Neuronal stem cell (in vitro differentiated cells): ENCODE data around the gene IPO13.
A peak's percentile ranks its signal among the peaks of the same experiment; 100 is the strongest.

ENCODE experiments used
- DNase-seq: peaks from one replicate; pipeline ENCODE4 v3.0.0-alpha.2; 2013; ENCODE audit warnings: low spot score
- H2AFZ ChIP-seq: one replicate; pipeline ENCODE4 v1.6.1; 2013; ENCODE audit warnings: mild to moderate bottlenecking, low read length, inconsistent platforms
- H2AK5ac ChIP-seq: 2 replicates; pipeline ENCODE4 v1.6.1; 2013; ENCODE audit warnings: low read depth, mild to moderate bottlenecking, inconsistent platforms, low read length, moderate library complexity, mixed read lengths
- H2BK120ac ChIP-seq: 2 replicates; pipeline ENCODE4 v1.6.1; 2013; ENCODE audit warnings: low read depth, mild to moderate bottlenecking, inconsistent platforms, low read length, moderate library complexity, mixed read lengths
- H2BK12ac ChIP-seq: one replicate; pipeline ENCODE4 v1.6.1; 2013; ENCODE audit warnings: low read length, inconsistent platforms
- H2BK15ac ChIP-seq: 2 replicates; pipeline ENCODE4 v1.6.1; 2013; ENCODE audit warnings: mild to moderate bottlenecking, low read length, inconsistent platforms, mixed read lengths
- H2BK5ac ChIP-seq: one replicate; pipeline ENCODE4 v1.6.1; 2013; ENCODE audit warnings: inconsistent platforms, mild to moderate bottlenecking, low read length, moderate library complexity
- H3K14ac ChIP-seq: one replicate; pipeline ENCODE4 v1.6.1; 2013; ENCODE audit warnings: low read length, inconsistent platforms
- H3K18ac ChIP-seq: 2 replicates; pipeline ENCODE4 v1.6.1; 2013; ENCODE audit warnings: low read length, inconsistent platforms
- H3K23ac ChIP-seq: 2 replicates; pipeline ENCODE4 v1.6.1; 2013; ENCODE audit warnings: low read depth, mild to moderate bottlenecking, mixed read lengths, low read length, inconsistent platforms; ENCODE audit not compliant: poor library complexity
- H3K27ac ChIP-seq: replicated peaks from 3 replicates; pipeline ENCODE4 v1.5.1; 2013; ENCODE audit warnings: low read length, inconsistent platforms
- H3K27me3 ChIP-seq, 3 experiments: 2 replicates each; pipeline ENCODE4 v1.6.1; 2013; ENCODE audit warnings: low read length in 3 of 3, mild to moderate bottlenecking in 2 of 3, inconsistent platforms in 1 of 3, low read depth in 1 of 3, mixed read lengths in 1 of 3, moderate library complexity in 1 of 3; ENCODE audit not compliant: control insufficient read depth in 3 of 3, insufficient read depth in 3 of 3
- H3K36me3 ChIP-seq, 2 donors: replicated peaks in 1 of 2; 2 replicates each; pipeline ENCODE4 v1.6.1; 2013; ENCODE audit warnings: low read length in 2 of 2; ENCODE audit not compliant: control insufficient read depth in 2 of 2, insufficient read depth in 2 of 2
- H3K4ac ChIP-seq: 2 replicates; pipeline ENCODE4 v1.6.1; 2013; ENCODE audit warnings: inconsistent platforms, mild to moderate bottlenecking, low read length, moderate library complexity
- H3K4me1 ChIP-seq, 2 donors: 1 replicate in 1 of 2; 2 replicates in 1 of 2; pipeline ENCODE4 v1.6.1; 2013; ENCODE audit warnings: low read length in 2 of 2, low read depth in 1 of 2; ENCODE audit not compliant: control insufficient read depth in 2 of 2, insufficient read depth in 1 of 2
- H3K4me2 ChIP-seq: one replicate; pipeline ENCODE4 v1.6.1; 2013; ENCODE audit warnings: mild to moderate bottlenecking, low read length, inconsistent platforms; ENCODE audit not compliant: insufficient read depth, poor library complexity, severe bottlenecking
- H3K4me3 ChIP-seq, 2 donors: 2 replicates each; pipeline ENCODE4 v1.5.1; 2013; ENCODE audit warnings: low read length in 2 of 2, mild to moderate bottlenecking in 2 of 2, inconsistent platforms in 1 of 2, moderate library complexity in 1 of 2
- H3K79me1 ChIP-seq: one replicate; pipeline ENCODE4 v1.6.1; 2013; ENCODE audit warnings: low read depth, mild to moderate bottlenecking, inconsistent platforms, low read length, moderate library complexity
- H3K9ac ChIP-seq: one replicate; pipeline ENCODE4 v1.6.1; 2013; ENCODE audit warnings: mild to moderate bottlenecking, low read depth, low read length, inconsistent platforms; ENCODE audit not compliant: poor library complexity
- H3K9me3 ChIP-seq, 2 donors: replicated peaks in 1 of 2; 2 replicates each; pipeline versions ENCODE3 to v1.6.1; 2013; ENCODE audit warnings: low read length in 2 of 2, mild to moderate bottlenecking in 2 of 2, inconsistent platforms in 1 of 2, low read depth in 1 of 2, mixed read lengths in 1 of 2, moderate library complexity in 1 of 2; ENCODE audit not compliant: control insufficient read depth in 2 of 2, insufficient read depth in 1 of 2
- H4K8ac ChIP-seq: one replicate; pipeline ENCODE4 v1.6.1; 2013; ENCODE audit warnings: low read depth, mild to moderate bottlenecking, inconsistent platforms, low read length, moderate library complexity
- H4K91ac ChIP-seq: one replicate; pipeline ENCODE4 v1.6.1; 2013; ENCODE audit warnings: low read length, low read depth, mild to moderate bottlenecking, inconsistent platforms; ENCODE audit not compliant: poor library complexity
- WGBS, 2 donors: extraction: QIAGEN DNeasy Blood & Tissue Kit; methylation state at CpG; one replicate each; pipeline ENCODE4 v1.1.7; 2013; ENCODE audit warnings: missing lambda C conversion rate in 2 of 2, mixed read lengths in 1 of 2; ENCODE audit not compliant: insufficient read length in 2 of 2, insufficient replicate concordance in 1 of 2; ENCODE audit errors: extremely low coverage in 2 of 2; 5-methylcytosine and 5-hydroxymethylcytosine counted together

The IPO13 gene

DNA sequence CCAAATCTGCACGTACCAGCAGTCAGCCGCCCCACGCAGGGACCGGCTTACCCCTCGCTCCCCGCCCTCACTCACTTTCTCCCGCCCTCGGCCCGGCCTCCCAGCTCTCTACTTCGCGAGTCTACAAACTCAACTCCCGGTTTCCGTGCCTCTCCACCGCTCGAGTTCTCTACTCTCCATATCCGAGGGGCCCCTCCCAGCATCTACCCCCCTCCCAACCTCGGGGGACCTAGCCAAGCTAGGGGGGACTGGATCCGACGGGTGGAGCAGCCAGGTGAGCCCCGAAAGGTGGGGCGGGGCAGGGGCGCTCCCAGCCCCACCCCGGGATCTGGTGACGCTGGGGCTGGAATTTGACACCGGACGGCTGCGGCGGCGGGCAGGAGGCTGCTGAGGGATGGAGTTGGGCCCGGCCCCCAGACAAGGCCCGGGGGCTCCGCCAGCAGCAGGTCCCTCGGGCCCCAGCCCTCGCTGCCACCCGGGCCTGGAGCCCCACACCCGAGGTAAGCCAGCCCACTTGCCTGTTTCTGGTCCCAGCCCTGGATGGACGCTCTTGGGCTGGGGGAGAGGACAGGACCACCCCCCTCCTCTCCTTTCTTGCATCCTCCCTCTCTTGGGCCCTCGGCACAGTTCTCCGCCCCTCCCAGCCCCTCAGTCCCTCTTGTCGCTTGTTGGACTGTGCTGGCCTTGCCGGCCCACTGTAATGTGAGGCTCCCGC, 13.2 kb upstream of the IPO13 start, which contains the start of gene ARTN:
Gene ARTN, plus strand, starts transcription at position 416 of the 715 bp plus-strand sequence. CDS start 1,856 bp downstream, outside the sequence.
- H2AFZ ChIP-seq, result peak within 1 kb of the TSS; percentile 48
- H3K18ac ChIP-seq, result peak within 1 kb of the TSS; percentile 93
- H4K8ac ChIP-seq, result peak within 1 kb of the TSS; percentile 75
- peak within 1 kb of the TSS; percentile 80 for H2BK15ac ChIP-seq
- H3K27ac ChIP-seq, result no peak within 1 kb of the TSS
- peak within 1 kb of the TSS in 1 of 2 donors; percentile 81 for H3K4me3 ChIP-seq
- peak within 1 kb of the TSS; percentile 80 for H3K4me2 ChIP-seq
- H3K9me3 ChIP-seq, result no peaks in the 10 kb centered on the region
- H2BK5ac ChIP-seq, result peak within 1 kb of the TSS; percentile 59
- peak within 1 kb of the TSS; percentile 56 for H2BK120ac ChIP-seq
- peak within 1 kb of the TSS; percentile 92 for H3K23ac ChIP-seq
- peak; percentile 53 for DNase-seq
- peak within 1 kb of the TSS; percentile 90 for H2AK5ac ChIP-seq
- H3K4ac ChIP-seq, result peak within 1 kb of the TSS; percentile 78
- peak within 1 kb of the TSS; percentile 79 for H3K9ac ChIP-seq
- peaks cover 1% of the 10 kb centered on the region for H3K79me1 ChIP-seq
- H4K91ac ChIP-seq, result no peak within 1 kb of the TSS
- peaks cover 0 to 8% of the 10 kb centered on the region in 2 donors for H3K36me3 ChIP-seq
- H2BK12ac ChIP-seq, result peak within 1 kb of the TSS; percentile 82
- H3K4me1 ChIP-seq, result peaks cover 8 to 23% of the 10 kb centered on the region in 2 donors
- peaks cover 4 to 22% (median 14%) of the 10 kb centered on the region in 3 experiments for H3K27me3 ChIP-seq
- peak within 1 kb of the TSS; percentile 40 for H3K14ac ChIP-seq
- WGBS, 2 donors, result no CpG with 5 or more reads among the region's 42 CpGs

DNA sequence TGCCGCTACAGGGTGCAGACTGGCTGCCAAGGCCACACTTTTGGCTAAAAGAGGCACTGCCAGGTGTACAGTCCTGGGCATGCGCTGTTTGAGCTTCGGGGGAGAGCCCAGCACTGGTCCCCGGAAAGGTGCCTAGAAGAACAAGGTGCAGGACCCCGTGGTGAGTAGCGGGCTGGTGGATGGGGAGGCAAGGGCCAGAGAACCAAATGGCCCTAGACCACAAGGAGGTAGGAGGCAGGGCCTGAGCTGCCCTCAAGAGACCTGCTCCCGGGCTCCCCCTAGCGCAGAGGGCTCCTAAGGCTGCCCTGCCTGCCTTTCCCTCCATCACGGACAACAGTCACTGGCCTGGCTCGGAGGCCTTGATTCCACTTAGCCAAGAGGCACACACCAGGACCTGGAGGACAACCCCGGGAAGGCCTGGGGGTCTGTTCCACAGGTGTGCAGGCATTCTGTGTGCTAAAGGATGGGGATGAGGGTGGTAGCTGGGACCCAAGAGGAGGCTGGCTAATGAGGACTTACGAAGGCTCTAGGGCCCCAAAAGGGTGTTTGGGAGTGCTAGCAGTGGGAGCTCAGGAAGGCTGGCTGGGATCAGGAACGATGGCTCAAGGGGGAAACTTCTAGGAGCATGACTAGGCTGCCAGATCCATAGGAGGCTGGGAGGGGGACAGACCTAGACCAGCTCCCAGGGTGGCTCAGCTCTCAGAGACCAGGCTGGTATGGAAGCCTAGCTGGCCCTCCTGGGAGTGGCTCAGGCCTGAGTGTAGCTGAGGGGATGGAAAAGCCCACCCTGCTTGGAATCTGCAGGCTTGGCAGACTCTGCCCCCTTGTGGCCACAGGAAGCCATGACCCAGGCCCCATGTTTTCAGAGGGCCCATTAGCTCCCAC, 12.4 kb upstream of the IPO13 start:
- no peaks in the 10 kb centered on the region for H3K9me3 ChIP-seq
- no CpG with 5 or more reads among the region's 13 CpGs for WGBS, 2 donors
- peak overlapping the region; percentile 80 for H2BK15ac ChIP-seq
- H3K18ac ChIP-seq, result peak overlapping the region; percentile 93
- H2AFZ ChIP-seq, result peak overlapping the region; percentile 48
- H3K4me1 ChIP-seq, result peaks cover 8 to 23% of the 10 kb centered on the region in 2 donors
- peak overlapping the region; percentile 90 for H2AK5ac ChIP-seq
- H3K27ac ChIP-seq, result no peak overlapping the region
- H3K14ac ChIP-seq, result no peak overlapping the region
- peak overlapping the region in 1 of 2 donors; percentile 81 for H3K4me3 ChIP-seq
- peaks cover 1% of the 10 kb centered on the region for H3K79me1 ChIP-seq
- H3K4me2 ChIP-seq, result peak overlapping the region; percentile 80
- peak overlapping the region; percentile 7 for H2BK5ac ChIP-seq
- peak; percentile 81 for DNase-seq
- no peak overlapping the region for H4K91ac ChIP-seq
- H3K36me3 ChIP-seq, result peaks cover 0 to 8% of the 10 kb centered on the region in 2 donors
- H3K27me3 ChIP-seq, result peaks cover 4 to 23% (median 14%) of the 10 kb centered on the region in 3 experiments
- H3K4ac ChIP-seq, result peak overlapping the region; percentile 78
- H4K8ac ChIP-seq, result peak overlapping the region; percentile 75
- H3K23ac ChIP-seq, result peak overlapping the region; percentile 92
- no peak overlapping the region for H2BK120ac ChIP-seq
- H3K9ac ChIP-seq, result peak overlapping the region; percentile 79
- no peak overlapping the region for H2BK12ac ChIP-seq

DNA sequence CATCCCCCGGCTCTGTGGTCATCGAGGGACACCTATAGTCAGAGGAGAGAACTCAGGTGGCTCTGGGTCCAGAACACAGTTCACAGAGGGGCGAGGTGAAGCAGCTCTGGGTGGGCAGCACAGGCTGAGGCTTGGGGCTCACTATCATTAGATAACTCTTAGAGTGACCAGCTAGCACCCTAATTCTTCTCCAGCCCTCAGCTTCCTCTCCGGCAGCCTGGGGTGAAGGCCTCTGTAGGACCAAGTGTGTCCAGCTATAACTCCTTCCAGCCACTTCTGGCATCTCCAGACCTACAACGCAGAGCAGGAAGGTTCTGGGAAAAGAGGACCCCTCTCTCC, 11.8 kb upstream of the IPO13 start:
- H2AK5ac ChIP-seq, result no peak overlapping the region
- no peak overlapping the region for H3K4ac ChIP-seq
- peak overlapping the region; percentile 49 for H2BK5ac ChIP-seq
- H3K9me3 ChIP-seq, result no peaks in the 10 kb centered on the region
- H2BK120ac ChIP-seq, result no peak overlapping the region
- H3K27me3 ChIP-seq, result peaks cover 4 to 25% (median 14%) of the 10 kb centered on the region in 3 experiments
- H4K91ac ChIP-seq, result no peak overlapping the region
- H3K4me3 ChIP-seq, result no peak overlapping the region
- no peak overlapping the region for H2AFZ ChIP-seq
- H4K8ac ChIP-seq, result no peak overlapping the region
- no peak overlapping the region for H3K9ac ChIP-seq
- H3K4me1 ChIP-seq, result peaks cover 8 to 23% of the 10 kb centered on the region in 2 donors
- H3K23ac ChIP-seq, result no peak overlapping the region
- peaks cover 1% of the 10 kb centered on the region for H3K79me1 ChIP-seq
- no peak overlapping the region for H3K14ac ChIP-seq
- H2BK12ac ChIP-seq, result no peak overlapping the region
- H3K4me2 ChIP-seq, result no peak overlapping the region
- no peak overlapping the region for H3K27ac ChIP-seq
- H3K36me3 ChIP-seq, result peaks cover 0 to 4% of the 10 kb centered on the region in 2 donors
- no peak overlapping the region for H3K18ac ChIP-seq
- no peak for DNase-seq
- no peak overlapping the region for H2BK15ac ChIP-seq
- WGBS, 2 donors, result no CpG with 5 or more reads among the region's 5 CpGs
